PFSK-1 (cell line): Measurements from ENCODE around the gene CD81.

Experiments used
- POLR2AphosphoS5 ChIP-seq: IDR thresholded peaks from 2 replicates; pipeline ENCODE4 v1.6.1; 2012; ENCODE audit warnings: low read depth, mild to moderate bottlenecking, control low read depth, low read length, moderate library complexity
- REST ChIP-seq, 2 experiments: IDR thresholded peaks; 2 replicates each; pipeline versions ENCODE4 v1.6.1 to v1.8.0; 2011 to 2012; ENCODE audit warnings: low read depth in 2 of 2, low read length in 2 of 2, control low read depth in 1 of 2, inconsistent platforms in 1 of 2, mild to moderate bottlenecking in 1 of 2, moderate library complexity in 1 of 2; ENCODE audit not compliant: insufficient read depth in 1 of 2
- SIN3A ChIP-seq: IDR thresholded peaks from 2 replicates; pipeline ENCODE4 v1.6.1; 2012; ENCODE audit warnings: mild to moderate bottlenecking, low read length, moderate library complexity, borderline replicate concordance; ENCODE audit not compliant: insufficient read depth
- TAF1 ChIP-seq: IDR thresholded peaks from 2 replicates; pipeline ENCODE4 v1.6.1; 2012; ENCODE audit warnings: low read length, control low read depth, borderline replicate concordance; ENCODE audit not compliant: insufficient read depth

- no peak for TF ChIP-seq TAF1
- no peak for TF ChIP-seq SIN3A
- TF ChIP-seq POLR2AphosphoS5: no peak
- TF ChIP-seq REST (IDR thresholded peaks at IDR 0.05; ENCODE audit: insufficient read depth in 1 of 2, low read depth in 2 of 2, low read length in 2 of 2): no peak
Measured at GRCh38 chr11:2357246-2357645, 19.9 kb upstream of the CD81 start.
